Hematopoietic multipotent progenitor cell (in vitro differentiated cells): Measurements from ENCODE around the gene AP2B1. TPM values are rescaled to one million over a fixed set of nuclear protein-coding genes. Genes with fewer than 3 reads are reported as not detected.
A peak's percentile ranks its signal among the peaks of the same experiment; 100 is the strongest.

Experiments used
- DNase-seq, 3 donors: peaks; one replicate each; pipeline ENCODE4 v3.0.0-alpha.2; 2011 to 2015; ENCODE audit warnings: low read depth in 2 of 3, low spot score in 2 of 3
- small RNA-seq: library from RNA; depleted of rRNA; stranded (forward); fragments of <200 nt; gene quantifications from one replicate; pipeline ENCODE3, GENCODE V24; 2012
- total RNA-seq: library from RNA; depleted of rRNA; stranded (reverse); fragments of >200 nt; gene quantifications from one replicate; pipeline ENCODE4 v1.2.3, GENCODE V29; 2012

Gene AP2B1
- total RNA-seq, 1 donor = 75.9 TPM

- DNase-seq = no peak
Measured at GRCh38 chr17:35765756-35766488, 178.8 kb downstream of the AP2B1 start.

- no peak for DNase-seq
Measured at GRCh38 chr17:35766489-35766877, 179.4 kb downstream of the AP2B1 start.

- peak in 2 of 3 donors; percentile 49 to 81 for DNase-seq
Measured at GRCh38 chr17:35766903-35767510, 179.9 kb downstream of the AP2B1 start.

- no peak for DNase-seq
Measured at GRCh38 chr17:35768797-35769196, 181.7 kb downstream of the AP2B1 start.

- no peak for DNase-seq
Measured at GRCh38 chr17:35769895-35770486, 182.9 kb downstream of the AP2B1 start.

GRCh38 chr17:35773129-35773528 is 186.0 kb downstream of the AP2B1 start:
- no peak for DNase-seq

GRCh38 chr17:35773679-35774425 is 186.7 kb downstream of the AP2B1 start:
- peak in 1 of 3 donors; percentile 58 for DNase-seq

GRCh38 chr17:35774499-35774898 is 187.4 kb downstream of the AP2B1 start:
- DNase-seq = no peak

GRCh38 chr17:35775039-35775438 is 187.9 kb downstream of the AP2B1 start:
- DNase-seq = no peak

GRCh38 chr17:35775583-35775982 is 188.5 kb downstream of the AP2B1 start:
- DNase-seq = peak in 1 of 3 donors; percentile 45

Small RNA genes lying within 50 kb of the gene (small RNA-seq; reads per million reads assigned to genes)
- not detected for gene AC004134.1
- gene AC015911.1 = not detected
- 56.3 reads per million, percentile 96 among the genes with 10 or more reads in this experiment for gene SNORD7

Other genes starting within 250 kb of the AP2B1 start
- 45.8 TPM for gene SLFN11, start 213.7 kb upstream of the AP2B1 start, total RNA-seq
- 3.2 TPM for gene SLFN12, start 154.8 kb upstream of the AP2B1 start, total RNA-seq
- 11.6 TPM for gene SLFN13, start 138.6 kb upstream of the AP2B1 start, total RNA-seq
- gene SLFN12L, start 49.6 kb upstream of the AP2B1 start, total RNA-seq = under 0.01 TPM
- gene SLFN14, start 26.5 kb upstream of the AP2B1 start, total RNA-seq = 0.27 TPM
- 4.8 TPM for gene PEX12, start 8.8 kb upstream of the AP2B1 start, total RNA-seq
- 2.2 TPM for gene RASL10B, start 144.3 kb downstream of the AP2B1 start, total RNA-seq
- 0.54 TPM for gene GAS2L2, start 165.9 kb downstream of the AP2B1 start, total RNA-seq
- 0.27 TPM for gene C17orf50, start 173.6 kb downstream of the AP2B1 start, total RNA-seq
- gene MMP28, start 208.3 kb downstream of the AP2B1 start, total RNA-seq = 33.4 TPM
- 61.4 TPM for gene TAF15, start 222.2 kb downstream of the AP2B1 start, total RNA-seq